ENCODE data around the gene PPP1R15A.
"Not testable (repeated sequence)": the region's sequence is repeated elsewhere in the genome, so short reads cannot be mapped to it uniquely, and the experiment has no call there.

PPP1R15A gene

GRCh38 chr19:48915757-48916156 is 43.5 kb downstream of the PPP1R15A start:
- no peak for DNase-seq

GRCh38 chr19:48918071-48918470 is 45.9 kb downstream of the PPP1R15A start:
- DNase-seq: no peak

- DNase-seq: no peak
These were observed 46.6 kb downstream of the PPP1R15A start for GRCh38 chr19:48918801-48919247.

- not testable (repeated sequence) for DNase-seq
These were observed 47.0 kb downstream of the PPP1R15A start for GRCh38 chr19:48919271-48919670.

GRCh38 chr19:48920949-48921348 is 48.7 kb downstream of the PPP1R15A start:
- no peak for DNase-seq

- no peak for DNase-seq
These were observed 49.7 kb downstream of the PPP1R15A start for GRCh38 chr19:48921721-48922500.

- DNase-seq: no peak
These were observed 50.6 kb downstream of the PPP1R15A start for GRCh38 chr19:48922548-48923490.

- no peak for DNase-seq
These were observed 53.1 kb downstream of the PPP1R15A start for GRCh38 chr19:48925240-48925843.
